A172 (cell line): ENCODE measurements around the gene TAC3. TPM values are rescaled to one million over a fixed set of nuclear protein-coding genes. Genes with fewer than 3 reads are reported as not detected.
"Not testable (repeated sequence)": the region's sequence is repeated elsewhere in the genome, so short reads cannot be mapped to it uniquely, and the experiment has no call there.

ENCODE experiments used
- DNase-seq: peaks from one replicate; pipeline ENCODE4 v3.0.0-alpha.2; 2015; ENCODE audit warnings: low spot score
- total RNA-seq: library from RNA; depleted of rRNA; stranded (reverse); fragments of >200 nt; shearing (Covaris generic); gene quantifications from 2 replicates; pipeline ENCODE4 v1.2.3, GENCODE V29; 2014

Gene TAC3
- total RNA-seq, 1 experiment from 2014 or later: not detected

DNA sequence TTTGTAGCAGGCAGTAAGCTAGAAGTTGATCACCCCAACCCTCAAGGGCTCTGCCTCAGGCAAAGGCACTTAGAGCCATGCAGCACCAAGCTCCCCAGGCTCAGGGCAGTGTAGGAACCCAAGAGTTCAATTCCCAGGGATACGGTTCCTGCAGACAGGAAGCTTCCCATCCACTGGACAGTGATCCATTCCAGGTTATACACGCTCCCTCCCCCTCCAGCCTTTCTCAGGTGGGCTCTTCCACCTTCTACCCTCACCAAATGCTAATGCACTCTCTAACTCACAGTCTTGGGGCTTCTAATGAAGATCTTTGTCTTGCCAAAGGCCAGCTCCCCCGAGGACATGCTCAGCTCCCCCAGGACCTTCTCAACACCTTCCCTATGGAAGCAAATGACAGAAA, 20.9 kb upstream of the TAC3 start:
- no peak for DNase-seq

DNA sequence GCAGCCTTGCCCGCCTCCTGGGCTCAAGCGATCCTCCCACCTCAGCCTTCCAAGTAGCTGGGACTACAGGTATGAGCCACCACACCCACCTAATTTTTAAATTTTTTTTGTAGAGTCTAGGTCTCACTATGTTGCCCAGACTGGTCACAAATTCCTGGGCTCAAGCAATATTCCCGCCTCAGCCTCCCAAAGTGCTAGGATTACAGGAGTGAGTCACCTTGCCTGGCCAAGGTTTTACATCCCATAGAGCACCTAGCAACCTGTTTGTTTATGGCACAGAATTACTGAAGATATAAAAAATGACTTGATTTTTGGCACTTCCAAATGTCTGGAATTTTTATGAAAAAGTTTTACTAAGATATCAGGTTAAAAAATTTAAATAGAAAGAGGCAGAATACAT, 17.1 kb upstream of the TAC3 start:
- DNase-seq: no peak

DNA sequence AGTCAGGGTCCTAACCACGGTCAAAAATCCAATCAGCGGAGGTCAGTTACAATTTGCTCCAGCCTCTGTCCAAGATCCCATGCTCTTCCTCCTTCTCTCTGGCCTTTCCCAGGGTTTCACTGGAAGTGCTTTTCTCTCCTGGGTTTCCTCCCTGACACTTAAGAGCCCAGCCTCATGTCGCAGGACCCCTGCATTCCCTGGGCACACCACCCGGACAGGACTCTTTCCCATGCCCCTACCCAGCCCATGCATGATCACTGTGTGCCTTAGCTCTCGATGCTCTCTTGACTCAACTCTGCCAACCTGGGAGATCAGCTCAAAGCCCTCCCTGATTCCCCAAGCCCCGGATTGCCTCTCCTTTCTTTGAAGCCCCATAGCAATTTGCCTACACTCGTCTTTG, 15.5 kb upstream of the TAC3 start:
- no peak for DNase-seq

DNA sequence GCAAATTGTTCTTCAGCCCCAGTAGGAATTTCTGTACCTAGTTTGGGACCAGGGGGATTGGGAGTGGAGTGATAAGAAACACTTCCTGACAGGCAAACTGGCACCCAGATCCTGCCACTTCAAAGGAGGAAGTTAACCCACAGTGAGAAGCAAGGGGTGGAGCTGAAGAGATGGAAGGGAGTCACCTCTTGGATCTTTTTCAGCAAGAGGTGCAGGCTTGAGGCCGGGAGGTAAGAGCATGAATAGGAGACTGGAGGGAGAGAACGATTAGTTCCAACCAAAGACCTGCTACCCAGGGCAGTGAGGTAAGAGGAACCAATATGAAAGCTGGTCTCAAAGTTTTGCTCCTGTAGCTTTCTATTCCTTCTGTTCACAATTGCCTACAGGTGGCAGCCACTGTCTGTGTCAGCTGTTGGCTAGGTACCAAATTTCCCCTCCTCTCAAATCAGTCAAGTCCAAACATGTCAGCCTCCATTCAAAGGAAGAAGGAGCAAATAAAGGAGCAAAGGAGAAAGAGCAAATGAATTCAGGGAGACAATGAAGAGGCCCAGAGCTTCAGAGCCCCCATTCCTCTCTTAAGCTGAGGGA, 14.9 kb upstream of the TAC3 start:
- peak; percentile 6 for DNase-seq

DNA sequence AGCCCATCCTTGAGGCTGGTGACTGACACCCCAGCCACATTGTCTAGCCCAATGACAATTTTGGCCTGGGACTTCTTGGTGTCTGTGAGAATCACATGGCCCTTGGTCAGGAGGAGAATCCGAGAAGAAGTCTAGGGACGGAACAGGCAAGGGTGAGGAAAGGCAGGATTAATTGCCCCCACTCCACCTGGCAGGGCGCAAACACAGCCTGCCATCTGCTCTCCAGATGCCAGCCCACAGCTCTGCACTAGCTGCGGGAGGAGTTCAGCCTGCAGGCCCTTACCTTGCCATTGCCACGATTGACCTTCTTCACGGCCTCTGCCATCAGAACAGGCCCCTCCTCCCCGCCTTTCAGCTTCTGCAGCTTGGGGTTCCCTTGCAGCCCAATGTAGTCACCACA, 13.1 kb upstream of the TAC3 start:
- DNase-seq: no peak

DNA sequence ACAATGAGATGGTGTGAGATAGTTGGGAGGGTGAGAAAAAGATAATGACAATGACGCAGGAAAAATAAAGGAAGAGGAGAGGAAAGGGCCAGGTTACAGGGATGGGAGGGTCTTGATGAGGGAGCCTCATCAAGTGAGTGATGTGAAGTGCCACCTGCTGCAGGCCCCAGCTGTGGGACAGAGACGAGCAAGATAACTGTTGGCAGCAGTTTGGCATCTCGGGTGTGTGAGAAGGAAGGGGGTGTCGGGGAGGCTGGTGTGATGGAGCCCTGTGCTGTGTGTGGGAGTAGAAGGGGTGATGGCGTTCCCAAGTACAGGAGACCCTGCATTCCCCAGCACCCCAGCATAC, 11.4 kb upstream of the TAC3 start:
- DNase-seq: no peak

DNA sequence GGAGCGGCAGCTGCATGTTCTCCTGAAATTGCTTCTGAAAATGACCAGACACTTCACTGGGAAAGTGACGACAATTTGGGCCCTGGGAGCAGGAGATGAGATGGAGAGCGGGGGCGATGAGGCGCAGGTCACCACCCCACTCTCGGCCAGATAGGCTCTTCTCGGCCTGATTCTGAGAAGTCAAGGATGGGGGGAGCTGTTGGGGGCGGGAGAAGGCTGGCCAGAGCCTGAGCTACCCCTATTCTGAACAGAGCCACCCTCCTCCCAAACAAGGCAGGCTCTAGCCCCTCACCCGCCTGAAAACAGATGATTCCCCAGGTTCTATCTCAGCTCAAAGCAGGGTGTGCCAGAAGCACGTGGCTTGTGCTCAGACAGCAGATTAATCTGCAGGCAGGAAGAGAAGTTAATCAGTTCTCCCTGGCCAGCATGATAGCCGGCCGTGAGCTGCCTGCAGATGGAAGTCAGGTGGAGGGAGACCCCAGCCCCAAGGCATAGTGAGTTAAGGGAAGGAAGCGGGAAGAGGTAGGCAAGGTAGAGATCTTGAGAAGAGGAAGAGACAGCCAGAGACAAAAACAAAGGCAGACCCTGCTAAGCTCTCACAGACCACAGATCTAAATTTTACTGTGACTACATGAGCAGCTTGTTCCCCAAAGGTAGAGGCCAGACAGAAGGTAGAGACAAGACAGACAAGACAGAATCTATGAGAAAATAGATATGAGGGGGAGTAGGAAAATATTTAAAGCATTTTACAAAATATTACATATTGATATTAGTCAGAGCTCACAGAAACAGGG, 10.9 kb upstream of the TAC3 start:
- DNase-seq: no peak

DNA sequence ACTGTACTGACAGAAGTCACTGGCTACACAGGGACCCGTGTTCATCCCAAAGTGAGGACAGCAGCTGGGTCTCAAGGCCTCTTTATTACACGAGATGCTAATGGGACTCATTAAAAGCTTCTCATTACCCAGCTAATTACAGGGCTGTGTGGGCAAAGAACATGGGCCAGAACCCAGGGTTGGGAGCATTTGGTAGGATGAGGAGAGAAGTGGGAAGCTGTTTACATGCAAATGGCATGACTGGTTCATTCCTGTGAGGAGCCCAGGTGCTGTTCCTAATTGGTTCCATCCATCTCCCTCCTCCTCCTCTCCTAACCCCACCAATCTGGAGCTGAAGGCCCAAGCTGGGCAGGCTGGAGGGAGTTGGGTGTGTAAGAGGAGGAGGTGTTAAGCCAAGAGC, 8.9 kb upstream of the TAC3 start:
- DNase-seq: no peak

DNA sequence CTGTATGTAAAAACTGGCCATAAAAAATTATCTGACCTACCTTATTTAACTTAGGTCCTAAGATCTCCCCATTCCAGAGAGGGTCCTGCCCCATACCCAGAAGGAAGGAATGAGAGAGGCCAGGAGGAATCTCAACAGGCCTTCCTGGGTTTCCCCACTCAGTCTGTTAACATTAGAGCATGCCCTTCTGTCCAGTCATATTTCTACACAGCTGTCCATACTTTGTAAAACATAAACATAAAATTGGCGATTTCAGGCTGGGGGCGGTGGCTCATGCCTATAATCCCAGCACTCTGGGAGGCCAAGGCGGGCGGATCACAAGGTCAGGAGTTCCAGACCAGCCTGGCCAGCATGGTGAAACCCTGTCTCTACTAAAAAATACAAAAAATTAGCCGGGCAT, 6.0 kb upstream of the TAC3 start:
- DNase-seq: not testable (repeated sequence)

DNA sequence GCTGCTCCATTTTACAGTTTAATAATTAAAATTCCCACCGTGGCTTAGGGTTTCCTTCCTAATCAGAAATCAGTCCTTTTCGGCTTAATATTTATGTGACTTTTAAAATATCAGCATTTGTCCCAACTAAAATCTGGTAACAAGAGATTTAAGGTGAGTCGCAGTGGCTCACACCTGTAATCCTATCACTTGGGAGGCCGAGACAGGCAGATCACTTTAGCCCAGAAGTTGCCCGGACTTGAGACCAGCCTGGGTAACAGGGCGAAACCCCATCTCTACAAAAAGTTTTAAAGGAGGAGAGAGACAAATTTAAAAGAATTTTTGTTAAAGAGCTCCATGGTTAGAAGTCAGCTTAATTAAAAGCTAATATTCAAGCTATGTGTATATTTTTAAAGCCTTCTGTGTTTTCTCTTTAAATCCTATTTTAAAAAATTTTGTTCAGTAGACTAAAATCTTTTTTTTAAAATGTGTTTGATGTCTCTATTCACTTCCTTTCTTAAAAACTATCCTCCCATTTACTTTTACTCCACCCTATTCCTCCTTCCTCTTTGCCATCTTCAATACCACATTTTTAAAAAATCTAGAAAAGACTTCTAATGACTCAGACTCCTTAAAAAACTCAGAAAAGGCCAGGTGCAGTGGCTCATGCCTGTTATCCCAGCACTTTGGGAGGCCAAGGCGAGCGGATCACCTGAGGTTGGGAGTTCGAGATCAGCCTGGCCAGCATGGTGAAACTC, 3.8 kb upstream of the TAC3 start:
- no peak for DNase-seq

DNA sequence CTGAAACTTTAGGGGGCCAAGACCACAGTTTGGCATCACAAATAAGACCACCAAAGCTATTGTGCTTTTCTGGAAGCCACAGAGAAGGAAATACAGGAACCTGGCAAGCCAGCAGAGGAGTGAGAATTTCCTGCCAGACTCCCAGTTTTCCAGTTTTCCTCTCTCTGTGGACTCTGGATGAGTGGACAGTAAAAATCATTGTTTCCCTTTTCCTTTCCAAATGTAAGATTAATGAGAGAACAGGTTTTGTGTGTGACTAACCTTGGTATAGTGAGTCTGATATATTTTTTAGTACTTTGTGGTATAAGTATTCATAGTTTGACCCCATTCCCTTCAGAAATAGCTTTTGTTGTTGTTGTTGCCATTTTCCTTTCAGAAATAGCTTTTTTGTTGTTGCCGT, 2.6 kb upstream of the TAC3 start:
- no peak for DNase-seq

DNA sequence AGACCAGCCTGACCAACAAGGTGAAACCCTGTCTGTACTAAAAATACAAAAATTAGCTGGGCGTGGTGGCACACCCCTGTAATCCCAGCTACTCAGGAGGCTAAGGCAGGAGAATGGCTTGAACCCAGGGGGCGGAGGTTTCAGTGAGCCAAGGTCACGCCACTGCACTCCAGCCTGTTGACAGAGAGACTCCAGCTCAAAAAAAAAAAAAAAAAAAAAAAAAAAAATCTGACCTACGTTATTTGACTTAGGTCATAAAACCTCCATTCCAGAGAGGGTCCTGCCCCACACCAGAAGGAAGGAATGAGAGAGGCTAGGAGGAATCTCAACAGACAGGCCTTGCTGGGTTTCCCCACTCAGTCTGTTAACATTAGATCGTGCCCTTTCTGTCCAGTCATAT, 2.0 kb upstream of the TAC3 start:
- DNase-seq: not testable (repeated sequence)

DNA sequence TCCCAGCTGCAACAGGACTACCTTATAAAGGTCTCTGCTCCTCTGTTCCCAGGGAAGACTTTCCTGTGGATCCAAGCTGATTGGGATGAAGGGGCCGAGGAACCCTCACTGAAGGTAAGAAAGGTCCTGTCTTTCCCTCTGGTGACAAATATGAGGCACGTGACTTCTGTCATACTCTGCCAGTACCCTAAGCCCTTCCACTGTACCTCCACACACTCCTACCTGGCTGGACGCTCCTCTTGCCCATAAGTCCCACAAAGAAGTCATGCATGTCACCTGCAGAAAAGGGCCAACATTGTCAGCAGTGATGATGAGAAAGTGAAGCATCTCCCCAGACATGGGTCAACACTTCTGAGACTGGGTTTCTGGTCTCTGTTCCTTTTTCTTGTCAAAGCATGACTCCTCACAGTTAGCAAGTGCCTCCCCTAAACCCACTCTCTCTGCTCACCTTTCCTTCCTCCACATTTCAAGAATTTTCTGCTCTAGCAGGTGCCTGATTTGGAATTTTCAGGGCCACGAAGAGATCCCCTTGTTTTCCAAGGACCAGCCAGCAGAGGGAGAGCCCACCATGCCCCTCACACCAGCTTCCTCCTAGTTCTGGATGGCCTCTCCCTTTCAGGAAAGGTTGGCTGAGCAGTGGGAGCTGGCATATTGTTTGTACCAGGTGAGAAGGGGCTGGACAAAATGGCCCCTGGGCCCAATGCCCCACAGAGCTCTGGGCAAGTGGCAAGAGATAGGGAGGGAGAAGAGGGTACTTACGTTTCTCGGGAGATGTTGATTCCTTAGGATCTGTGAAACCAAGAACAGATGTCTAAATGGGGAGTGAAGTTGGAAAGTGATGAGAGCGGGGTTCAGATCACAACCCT, 3.5 kb downstream of the TAC3 start:
- DNase-seq: no peak

DNA sequence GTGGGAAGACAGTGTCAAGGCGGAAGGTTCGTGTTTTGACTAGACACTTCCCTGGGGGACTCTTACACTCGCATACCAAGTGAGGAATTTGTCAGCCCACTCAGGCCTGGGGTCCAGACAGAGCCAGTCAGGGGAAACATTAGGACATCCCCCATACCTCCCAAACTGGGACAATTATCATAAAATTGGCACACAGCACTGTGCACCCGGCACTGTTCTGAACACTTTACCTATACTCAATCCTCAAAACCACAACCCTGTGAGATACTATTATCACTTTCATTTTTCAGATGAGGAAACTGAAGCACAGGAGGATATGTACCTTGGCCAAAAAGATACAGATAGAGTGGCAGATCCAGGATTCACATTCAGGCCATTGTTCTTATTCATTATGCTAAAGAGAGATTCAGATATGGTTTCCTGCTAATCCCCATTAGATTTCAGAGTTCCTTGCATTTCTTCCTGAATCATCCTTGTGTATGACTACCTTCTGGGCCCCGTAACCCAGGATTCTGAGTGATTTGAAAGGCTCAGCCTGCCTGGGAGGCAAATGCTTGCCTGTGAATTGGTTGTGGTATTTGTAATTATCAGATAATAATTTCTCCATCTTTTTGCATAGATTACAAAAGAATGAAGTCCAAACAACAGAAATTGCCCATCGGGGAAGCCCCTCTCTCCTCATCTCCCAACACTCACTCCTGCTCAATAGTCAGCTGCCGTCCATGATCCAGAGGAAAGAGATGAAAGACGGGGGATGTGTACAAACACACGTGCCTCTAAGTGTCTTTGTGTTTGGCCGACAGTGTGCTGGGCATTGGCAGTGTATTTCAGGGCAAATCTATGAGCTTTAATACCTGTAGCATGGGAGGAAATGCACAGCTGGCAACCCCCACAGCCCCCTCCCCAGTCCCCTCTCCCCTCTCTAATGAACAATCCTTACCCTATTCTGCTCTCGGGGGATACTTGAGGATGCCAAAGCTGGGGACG, 4.6 kb downstream of the TAC3 start:
- DNase-seq: no peak

DNA sequence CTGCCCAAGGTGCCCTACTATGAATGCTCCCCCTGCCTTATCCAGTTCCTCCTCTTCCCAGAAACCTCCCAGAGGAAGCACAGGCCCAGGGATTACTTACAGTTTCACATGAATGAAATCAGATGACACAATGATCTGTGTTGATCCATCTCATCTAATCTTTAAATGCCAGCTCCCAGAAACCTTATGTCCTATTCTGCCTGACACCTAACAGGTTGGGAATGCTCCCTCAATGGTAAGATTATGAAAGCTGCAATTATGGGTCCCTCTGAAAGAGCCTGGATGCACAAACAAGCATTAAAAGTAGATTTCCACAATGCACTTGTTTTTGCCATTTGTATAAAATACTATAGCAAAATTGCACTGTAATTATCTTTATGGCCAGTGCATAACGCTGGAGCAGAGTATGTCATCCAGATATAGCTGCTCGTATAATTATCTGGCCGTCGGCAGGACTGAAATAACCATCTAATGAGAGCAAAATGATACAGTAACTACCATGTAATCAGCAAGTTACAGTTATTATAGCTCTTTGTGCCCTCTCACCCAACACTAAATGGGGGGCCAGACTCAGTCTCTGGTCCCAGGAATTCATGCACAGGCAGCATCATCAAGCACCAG, 5.6 kb downstream of the TAC3 start:
- no peak for DNase-seq

DNA sequence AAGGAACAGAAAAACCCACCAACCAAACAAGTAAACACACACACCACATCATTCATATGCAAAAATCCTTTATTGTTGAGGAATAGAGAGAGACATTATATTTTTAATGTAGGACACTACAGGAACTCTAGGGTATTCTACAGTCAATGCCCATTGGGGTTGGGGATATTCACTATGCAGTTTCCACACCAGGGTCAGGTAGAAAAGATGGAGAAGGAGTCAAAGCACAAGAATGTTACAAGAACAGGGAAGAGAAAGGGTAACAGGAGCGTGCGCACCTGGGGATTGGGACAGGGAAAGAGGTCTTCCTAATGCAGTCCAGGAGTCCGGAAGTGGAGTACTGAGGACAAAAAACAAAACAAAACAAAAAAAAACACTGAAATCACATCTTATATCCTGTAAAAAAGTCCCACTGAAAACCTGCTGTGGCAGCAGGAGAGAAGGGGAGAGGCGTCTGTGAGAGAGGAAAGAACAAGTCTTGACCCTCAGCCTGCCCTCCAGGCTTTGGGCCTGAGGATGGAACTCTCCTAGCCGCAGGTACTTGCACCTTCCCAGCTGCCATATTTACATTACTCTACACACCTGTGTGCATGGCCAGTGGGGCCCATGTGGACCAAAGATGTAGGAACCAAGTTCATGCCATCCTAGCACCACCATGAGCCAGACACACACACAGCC, 6.2 kb downstream of the TAC3 start:
- DNase-seq: no peak

DNA sequence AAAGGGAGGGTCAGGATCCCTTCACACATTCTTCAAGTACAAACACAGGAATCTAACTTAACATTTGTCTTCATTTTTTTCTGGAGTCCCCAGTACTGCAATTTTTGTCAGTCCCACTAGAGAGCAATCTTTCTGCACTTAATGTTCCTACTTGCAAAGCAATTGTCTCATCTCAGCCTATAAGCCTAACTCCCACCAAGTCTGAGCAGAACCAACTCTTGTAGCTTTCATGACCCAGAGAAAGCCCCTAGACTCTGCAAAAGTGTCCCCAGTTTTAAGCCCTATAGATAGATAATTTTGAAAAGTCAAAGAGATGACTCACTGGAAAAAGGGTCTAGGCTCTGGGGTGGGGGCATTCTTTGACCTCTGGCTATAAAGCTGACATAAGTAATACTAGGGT, 8.2 kb downstream of the TAC3 start:
- DNase-seq: peak; percentile 50

DNA sequence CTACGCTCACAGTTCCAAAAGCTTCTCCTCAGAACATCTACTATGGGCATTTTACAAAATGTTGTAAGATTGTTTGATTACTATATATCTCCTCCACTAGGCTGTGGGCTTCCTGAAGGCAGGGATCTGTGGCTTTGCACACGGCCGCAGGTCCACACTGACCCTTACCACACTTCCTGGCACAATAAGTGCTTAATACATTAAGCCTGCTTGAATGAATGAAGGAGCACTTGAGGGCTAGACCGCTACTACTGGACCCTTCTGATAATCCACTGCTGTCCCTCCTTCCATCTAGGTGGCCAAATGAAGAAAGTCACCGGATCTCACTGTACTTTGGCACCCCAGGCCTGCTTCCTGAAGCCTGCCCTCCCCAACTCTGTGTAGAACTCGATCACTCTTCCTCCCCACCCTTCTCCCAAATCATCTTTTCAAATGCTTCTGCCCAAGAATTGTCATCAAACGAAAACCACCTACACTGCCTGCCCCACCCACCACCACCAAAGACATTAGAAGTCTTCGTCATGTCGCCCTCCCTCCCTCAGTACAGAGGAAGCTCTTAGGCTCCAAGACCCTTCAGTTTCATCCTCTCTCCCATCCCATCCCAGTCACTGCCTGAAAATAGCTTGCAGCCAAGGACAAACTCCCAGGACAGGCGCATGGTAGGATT, 9.4 kb downstream of the TAC3 start:
- no peak for DNase-seq
